Measurements from ENCODE around the gene DPP3. TPM values are rescaled to one million over a fixed set of nuclear protein-coding genes. Genes with fewer than 3 reads are reported as not detected.

DPP3 gene
- total and polyA plus RNA-seq, 4 donors: 10.9 to 41.0 (median 27.3) TPM

GRCh38 chr11:66532784-66533183 is 52.5 kb downstream of the DPP3 start:
- Histone ChIP-seq H3K4me1 (ENCODE audit: control insufficient read depth in 4 of 4, insufficient read depth in 4 of 4, low read length in 3 of 4) (no peaks in the 10 kb centered on the region), H3K27me3 (ENCODE audit: control insufficient read depth in 4 of 4, insufficient read depth in 4 of 4, low read length in 3 of 4) (no peaks in the 10 kb centered on the region)

GRCh38 chr11:66539170-66539869 is 59.1 kb downstream of the DPP3 start:
- no peaks in the 10 kb centered on the region for H3K27me3 ChIP-seq (ENCODE audit: control insufficient read depth in 4 of 4, insufficient read depth in 4 of 4, low read length in 3 of 4)
- 93% methylated on average over 16 of the region's 16 CpGs for WGBS
- no peak for DNase-seq (ENCODE audit: low spot score)
- H3K4me3 ChIP-seq (ENCODE audit: low read depth in 1 of 3, low read length in 3 of 3): no peak overlapping the region
- peaks cover 0 to 8% (median 0%) of the 10 kb centered on the region in 4 donors for H3K4me1 ChIP-seq (ENCODE audit: control insufficient read depth in 4 of 4, insufficient read depth in 4 of 4, low read length in 3 of 4)
- no peak for TF ChIP-seq ATF3 (IDR thresholded peaks at IDR 0.05)
- no peak for TF ChIP-seq CTCF (IDR thresholded peaks at IDR 0.05; ENCODE audit: low read depth, low read length, missing input control)
- no peak for TF ChIP-seq YY1 (IDR thresholded peaks at IDR 0.05)
- no peak for TF ChIP-seq GABPA (IDR thresholded peaks at IDR 0.05 in 1 of 2, conservative IDR thresholded peaks at IDR 0.05 in 1 of 2)
- TF ChIP-seq NR2F2 (IDR thresholded peaks at IDR 0.05): no peak
- TF ChIP-seq FOXA1 (IDR thresholded peaks at IDR 0.05): no peak
- TF ChIP-seq EGR1 (IDR thresholded peaks at IDR 0.05; ENCODE audit: low read depth in 2 of 2): no peak
- TF ChIP-seq FOXA2 (IDR thresholded peaks at IDR 0.05): no peak
- no peak for TF ChIP-seq MAX (IDR thresholded peaks at IDR 0.05)
- peaks cover 2 to 29% (median 4%) of the 10 kb centered on the region in 4 donors for H3K36me3 ChIP-seq (ENCODE audit: control insufficient read depth in 4 of 4, insufficient read depth in 3 of 4, low read depth in 1 of 4, low read length in 3 of 4)
- no peak overlapping the region for H3K9ac ChIP-seq (ENCODE audit: low read depth in 1 of 2, low read length in 2 of 2)
- no peaks in the 10 kb centered on the region for H3K9me3 ChIP-seq (ENCODE audit: control insufficient read depth in 4 of 4, low read length in 3 of 4)
- H3K27ac ChIP-seq (ENCODE audit: low read depth in 1 of 2, low read length in 2 of 2): no peak overlapping the region

More at GRCh38 chr11:66532784-66533183, 52.5 kb downstream of the DPP3 start:
- DNase-seq (ENCODE audit: low spot score): no peak
- no peak overlapping the region for H3K4me3 ChIP-seq (ENCODE audit: low read depth in 1 of 3, low read length in 3 of 3)
- TF ChIP-seq GABPA (IDR thresholded peaks at IDR 0.05 in 1 of 2, conservative IDR thresholded peaks at IDR 0.05 in 1 of 2) (no peak), RXRA (IDR thresholded peaks at IDR 0.05) (no peak), TAF1 (conservative IDR thresholded peaks at IDR 0.05) (no peak), ATF3 (IDR thresholded peaks at IDR 0.05) (no peak), FOXA2 (IDR thresholded peaks at IDR 0.05) (no peak)
- no peaks in the 10 kb centered on the region for H3K9me3 ChIP-seq (ENCODE audit: control insufficient read depth in 4 of 4, low read length in 3 of 4)
- H3K9ac ChIP-seq (ENCODE audit: low read depth in 1 of 2, low read length in 2 of 2): no peak overlapping the region
- H3K27ac ChIP-seq (ENCODE audit: low read depth in 1 of 2, low read length in 2 of 2): no peak overlapping the region
- WGBS: 86% methylated on average over 6 of the region's 6 CpGs
- H3K36me3 ChIP-seq (ENCODE audit: control insufficient read depth in 4 of 4, insufficient read depth in 3 of 4, low read depth in 1 of 4, low read length in 3 of 4): peaks cover 0 to 14% (median 0%) of the 10 kb centered on the region in 4 donors

- WGBS: 98% methylated on average over 10 of the region's 10 CpGs
- H3K4me3 ChIP-seq (ENCODE audit: low read depth in 1 of 3, low read length in 3 of 3): no peak overlapping the region
- H3K9ac ChIP-seq (ENCODE audit: low read depth in 1 of 2, low read length in 2 of 2): no peak overlapping the region
- DNase-seq (ENCODE audit: low spot score): no peak
- no peaks in the 10 kb centered on the region for H3K27me3 ChIP-seq (ENCODE audit: control insufficient read depth in 4 of 4, insufficient read depth in 4 of 4, low read length in 3 of 4)
- TF ChIP-seq CTCF (IDR thresholded peaks at IDR 0.05; ENCODE audit: low read depth, low read length, missing input control) (no peak), HNF4A (conservative IDR thresholded peaks at IDR 0.05) (no peak), MAX (IDR thresholded peaks at IDR 0.05) (no peak), FOXA2 (IDR thresholded peaks at IDR 0.05) (no peak), RAD21 (IDR thresholded peaks at IDR 0.05) (no peak), FOXA1 (IDR thresholded peaks at IDR 0.05) (no peak), RXRA (IDR thresholded peaks at IDR 0.05) (no peak), NR2F2 (IDR thresholded peaks at IDR 0.05) (no peak), JUND (IDR thresholded peaks at IDR 0.05) (no peak), REST (IDR thresholded peaks at IDR 0.05) (no peak)
- H3K9me3 ChIP-seq (ENCODE audit: control insufficient read depth in 4 of 4, low read length in 3 of 4): no peaks in the 10 kb centered on the region
- H3K27ac ChIP-seq (ENCODE audit: low read depth in 1 of 2, low read length in 2 of 2): no peak overlapping the region
- peaks cover 2 to 29% (median 4%) of the 10 kb centered on the region in 4 donors for H3K36me3 ChIP-seq (ENCODE audit: control insufficient read depth in 4 of 4, insufficient read depth in 3 of 4, low read depth in 1 of 4, low read length in 3 of 4)
- H3K4me1 ChIP-seq (ENCODE audit: control insufficient read depth in 4 of 4, insufficient read depth in 4 of 4, low read length in 3 of 4): peaks cover 0 to 8% (median 0%) of the 10 kb centered on the region in 4 donors
Observed at GRCh38 chr11:66539870-66540213, 59.6 kb downstream of the DPP3 start.
